Measurements from ENCODE around the gene UBR4. TPM values are rescaled to one million over a fixed set of nuclear protein-coding genes. Genes with fewer than 3 reads are reported as not detected.

Gene UBR4
- total and polyA plus RNA-seq, 2 donors from 2014 or later, result 167 to 319 TPM

GRCh38 chr1:19032701-19033514, 177.2 kb downstream of the UBR4 start:
- Histone ChIP-seq H3K27me3 (ENCODE audit: control insufficient read depth, insufficient read depth, low read length) (no peaks in the 10 kb centered on the region), H3K4me1 (ENCODE audit: control insufficient read depth in 2 of 3, insufficient read depth in 2 of 3, low read depth in 1 of 3, low read length in 3 of 3) (no peaks in the 10 kb centered on the region), H3K27ac (ENCODE audit: low read depth in 2 of 2, low read length in 2 of 2) (no peak overlapping the region), H3K9me3 (ENCODE audit: control insufficient read depth in 2 of 3, insufficient read depth in 1 of 3, low read length in 3 of 3) (no peaks in the 10 kb centered on the region), H3K36me3 (ENCODE audit: control insufficient read depth in 2 of 3, insufficient read depth in 3 of 3, low read length in 3 of 3) (no peaks in the 10 kb centered on the region), H3K9ac (ENCODE audit: low read length in 3 of 3) (no peak overlapping the region), H3K4me3 (ENCODE audit: low read length in 3 of 3) (no peak overlapping the region)
- DNase-seq, result peak in 2 of 5 donors; percentile 24 to 39
- intact Hi-C loops (cut with DNase I), result no loop called here
- no peak for FAIRE-seq
- no peak for TF ChIP-seq CTCF (IDR thresholded peaks at IDR 0.05; ENCODE audit: borderline replicate concordance, extremely low read depth, insufficient read depth)

- H3K9me3 ChIP-seq (ENCODE audit: control insufficient read depth in 2 of 3, insufficient read depth in 1 of 3, low read length in 3 of 3), result no peaks in the 10 kb centered on the region
- no peak overlapping the region for H3K4me3 ChIP-seq (ENCODE audit: low read length in 3 of 3)
- no peak overlapping the region for H3K27ac ChIP-seq (ENCODE audit: low read depth in 2 of 2, low read length in 2 of 2)
- DNase-seq, result peak in 1 of 5 donors; percentile 23
- no peak for FAIRE-seq
- H3K36me3 ChIP-seq (ENCODE audit: control insufficient read depth in 2 of 3, insufficient read depth in 3 of 3, low read length in 3 of 3), result no peaks in the 10 kb centered on the region
- intact Hi-C loops (cut with DNase I), result no loop called here
- no peak for TF ChIP-seq CTCF (IDR thresholded peaks at IDR 0.05; ENCODE audit: borderline replicate concordance, extremely low read depth, insufficient read depth)
- no peak overlapping the region for H3K9ac ChIP-seq (ENCODE audit: low read length in 3 of 3)
- no peaks in the 10 kb centered on the region for H3K27me3 ChIP-seq (ENCODE audit: control insufficient read depth, insufficient read depth, low read length)
- no peaks in the 10 kb centered on the region for H3K4me1 ChIP-seq (ENCODE audit: control insufficient read depth in 2 of 3, insufficient read depth in 2 of 3, low read depth in 1 of 3, low read length in 3 of 3)
These were observed 177.7 kb downstream of the UBR4 start for GRCh38 chr1:19032413-19032695.

GRCh38 chr1:19029191-19030085, 180.6 kb downstream of the UBR4 start:
- no peaks in the 10 kb centered on the region for H3K36me3 ChIP-seq (ENCODE audit: control insufficient read depth in 2 of 3, insufficient read depth in 3 of 3, low read length in 3 of 3)
- peak in 2 of 5 donors; percentile 25 to 46 for DNase-seq
- no peaks in the 10 kb centered on the region for H3K27me3 ChIP-seq (ENCODE audit: control insufficient read depth, insufficient read depth, low read length)
- no peak overlapping the region for H3K9ac ChIP-seq (ENCODE audit: low read length in 3 of 3)
- no peaks in the 10 kb centered on the region for H3K4me1 ChIP-seq (ENCODE audit: control insufficient read depth in 2 of 3, insufficient read depth in 2 of 3, low read depth in 1 of 3, low read length in 3 of 3)
- TF ChIP-seq CTCF (IDR thresholded peaks at IDR 0.05; ENCODE audit: borderline replicate concordance, extremely low read depth, insufficient read depth), result no peak
- no peak for FAIRE-seq
- intact Hi-C loops (cut with DNase I), result no loop called here
- no peak overlapping the region for H3K4me3 ChIP-seq (ENCODE audit: low read length in 3 of 3)
- H3K9me3 ChIP-seq (ENCODE audit: control insufficient read depth in 2 of 3, insufficient read depth in 1 of 3, low read length in 3 of 3), result no peaks in the 10 kb centered on the region
- H3K27ac ChIP-seq (ENCODE audit: low read depth in 2 of 2, low read length in 2 of 2), result no peak overlapping the region
